GM12801 (cell line): Measurements from ENCODE around the gene ERRFI1.

Source experiments
- CTCF ChIP-seq: IDR thresholded peaks from one replicate; pipeline ENCODE4 v1.5.1; 2011; ENCODE audit warnings: control low read depth; ENCODE audit not compliant: insufficient read length; ENCODE audit errors: extremely low read depth

The ERRFI1 gene

DNA sequence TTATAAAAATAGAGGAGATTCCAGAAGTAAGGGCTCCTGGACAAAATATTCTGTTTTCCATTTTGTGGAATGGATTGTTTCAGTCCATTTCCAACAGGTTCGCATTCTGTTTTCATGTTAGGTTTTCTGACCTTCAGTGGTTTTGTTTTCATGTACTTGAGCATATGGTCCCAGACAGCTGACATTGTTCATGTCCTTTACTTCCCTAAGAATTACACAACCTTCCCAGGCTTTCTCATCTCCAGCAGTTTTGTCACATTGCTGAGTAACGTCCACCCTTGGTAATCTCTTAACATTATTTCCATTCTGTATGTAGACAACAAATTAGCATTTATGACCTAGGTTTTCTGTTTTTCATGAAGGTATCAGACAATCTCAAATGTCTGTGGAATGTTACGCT lies 21.0 kb upstream of the ERRFI1 start:
- no peak for TF ChIP-seq CTCF

DNA sequence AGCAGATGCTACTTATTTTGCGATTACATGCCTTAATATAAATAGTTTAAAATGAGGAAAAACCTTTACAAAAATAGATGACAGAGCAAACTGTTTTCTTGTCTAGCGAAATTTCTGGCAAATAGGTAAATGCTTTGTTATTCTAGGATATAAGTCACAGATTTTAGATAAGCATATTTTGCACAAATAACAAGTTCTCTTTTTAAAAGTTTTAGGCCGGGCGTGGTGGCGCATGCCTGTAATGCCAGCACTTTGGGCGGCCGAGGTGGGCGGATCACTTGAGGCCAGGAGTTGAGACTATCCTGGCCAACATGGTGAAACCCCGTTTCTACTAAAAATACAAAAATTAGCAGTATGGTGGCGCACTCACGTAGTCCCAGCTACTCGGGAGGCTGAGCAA lies 20.3 kb upstream of the ERRFI1 start:
- no peak for TF ChIP-seq CTCF

GRCh38 chr1:8043621-8044020 lies 17.5 kb upstream of the ERRFI1 start:
- no peak for TF ChIP-seq CTCF

- no peak for TF ChIP-seq CTCF
These were observed 16.0 kb upstream of the ERRFI1 start for GRCh38 chr1:8042134-8042533.

- no peak for TF ChIP-seq CTCF
These were observed 14.5 kb upstream of the ERRFI1 start for GRCh38 chr1:8040586-8040985.

DNA sequence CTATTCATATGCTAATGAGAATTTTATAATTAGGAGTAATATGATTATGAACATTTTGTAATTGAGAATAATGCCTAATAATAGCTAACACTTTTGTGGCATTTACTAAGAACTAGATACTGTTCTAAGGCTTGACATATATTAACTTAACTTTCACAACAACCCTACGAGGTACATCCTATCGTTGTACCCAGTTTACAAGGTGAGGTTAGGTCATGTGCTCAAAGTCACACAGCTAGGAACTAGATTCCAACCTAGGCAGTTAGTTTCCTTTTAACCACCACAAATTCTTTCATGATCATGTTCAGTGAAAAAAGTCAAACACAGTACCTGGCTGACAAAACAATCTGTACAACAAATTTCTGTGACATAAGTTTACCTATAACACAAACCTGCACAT lies 13.0 kb upstream of the ERRFI1 start:
- TF ChIP-seq CTCF: no peak

DNA sequence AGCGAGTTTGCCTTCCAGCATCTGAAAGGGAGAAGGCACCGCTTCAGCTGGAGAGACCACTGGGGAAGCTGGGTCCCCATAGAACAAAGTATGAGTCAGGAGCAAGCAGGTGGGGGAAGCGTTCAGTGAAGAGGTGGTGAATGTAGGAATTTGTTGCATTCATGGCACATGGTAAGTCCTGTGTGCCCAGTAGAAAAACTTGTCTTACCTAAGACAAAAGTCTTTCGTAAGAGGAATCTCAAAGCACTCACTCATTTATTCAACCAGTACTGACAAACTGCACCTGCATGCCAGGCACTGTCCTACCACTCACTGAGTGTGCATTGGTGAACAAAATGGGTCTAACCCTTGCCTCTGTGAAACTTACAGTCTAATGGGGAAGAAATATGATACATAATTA lies 9.2 kb upstream of the ERRFI1 start:
- TF ChIP-seq CTCF: no peak

- no peak for TF ChIP-seq CTCF
These were observed 7.2 kb upstream of the ERRFI1 start for GRCh38 chr1:8033322-8033721.
